Mucosa of rectum (tissue), 2 donors: ENCODE measurements around the gene PLCB4.

Experiments
- H3K27ac ChIP-seq, 2 donors: one replicate each; pipeline ENCODE4 v1.7.0; 2013; ENCODE audit warnings: inconsistent platforms in 2 of 2, low read depth in 2 of 2, low read length in 2 of 2
- H3K27me3 ChIP-seq, 2 donors: one replicate each; pipeline ENCODE4 v1.7.0; 2013; ENCODE audit warnings: low read length in 2 of 2; ENCODE audit not compliant: control insufficient read depth in 2 of 2, insufficient read depth in 2 of 2
- H3K36me3 ChIP-seq, 2 donors: one replicate each; pipeline ENCODE4 v1.7.0; 2013; ENCODE audit warnings: low read length in 2 of 2; ENCODE audit not compliant: control insufficient read depth in 2 of 2, insufficient read depth in 2 of 2
- H3K4me1 ChIP-seq, 2 donors: one replicate each; pipeline ENCODE4 v1.7.0; 2013; ENCODE audit warnings: low read length in 2 of 2, mild to moderate bottlenecking in 1 of 2; ENCODE audit not compliant: control insufficient read depth in 2 of 2, insufficient read depth in 2 of 2
- H3K4me3 ChIP-seq, 2 donors: one replicate each; pipeline ENCODE4 v1.7.0; 2013; ENCODE audit warnings: low read length in 2 of 2
- H3K9ac ChIP-seq, 2 donors: one replicate each; pipeline ENCODE4 v1.7.0; 2013; ENCODE audit warnings: low read length in 2 of 2, low read depth in 1 of 2, mild to moderate bottlenecking in 1 of 2
- H3K9me3 ChIP-seq, 2 donors: one replicate each; pipeline ENCODE4 v1.7.0; 2013; ENCODE audit warnings: low read length in 2 of 2; ENCODE audit not compliant: control insufficient read depth in 2 of 2
- donor health status: healthy.
- donor health status: Normal muscosa, but diverticular disease.

The PLCB4 gene

DNA sequence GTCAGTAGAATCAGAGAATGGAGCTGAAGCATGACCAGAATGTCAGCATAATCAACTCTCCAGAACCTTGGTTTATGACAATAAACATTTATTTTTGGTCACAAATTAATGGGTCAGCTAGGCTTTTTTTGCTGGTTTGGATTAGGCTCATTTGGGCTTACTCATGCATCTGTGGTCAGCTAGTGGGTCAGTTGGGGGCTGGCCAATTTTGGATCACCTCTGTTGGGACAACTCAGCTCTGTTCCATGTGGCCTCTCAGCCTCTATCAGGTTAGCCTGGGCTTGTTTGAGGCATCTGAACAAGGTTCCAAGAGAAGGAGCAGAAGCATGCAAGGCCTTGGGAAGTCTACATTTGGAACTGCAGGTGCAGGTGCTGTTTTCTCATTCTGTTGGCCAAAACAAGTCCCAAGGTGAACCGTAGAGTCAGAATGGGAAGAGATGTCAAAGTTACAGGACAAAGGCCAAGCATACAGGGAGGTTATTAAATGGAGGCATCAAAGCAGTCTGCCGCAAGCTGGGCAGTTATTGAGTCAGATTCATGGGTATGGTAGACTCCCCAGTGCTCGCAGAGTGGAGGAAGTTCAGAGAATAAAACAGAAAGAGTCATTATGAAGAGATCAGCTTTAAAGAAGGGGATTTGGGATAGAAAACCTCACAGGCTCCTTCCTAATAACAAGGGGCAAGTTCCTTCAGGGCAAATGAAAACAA, 173.0 kb downstream of the PLCB4 start:
- Histone ChIP-seq H3K27ac (peak overlapping the region; percentile 13 to 56), H3K9ac (no peak overlapping the region), H3K36me3 (no peaks in the 10 kb centered on the region), H3K4me3 (no peak overlapping the region), H3K9me3 (no peaks in the 10 kb centered on the region), H3K4me1 (peaks cover 8 to 21% of the 10 kb centered on the region in 2 donors), H3K27me3 (no peaks in the 10 kb centered on the region)

DNA sequence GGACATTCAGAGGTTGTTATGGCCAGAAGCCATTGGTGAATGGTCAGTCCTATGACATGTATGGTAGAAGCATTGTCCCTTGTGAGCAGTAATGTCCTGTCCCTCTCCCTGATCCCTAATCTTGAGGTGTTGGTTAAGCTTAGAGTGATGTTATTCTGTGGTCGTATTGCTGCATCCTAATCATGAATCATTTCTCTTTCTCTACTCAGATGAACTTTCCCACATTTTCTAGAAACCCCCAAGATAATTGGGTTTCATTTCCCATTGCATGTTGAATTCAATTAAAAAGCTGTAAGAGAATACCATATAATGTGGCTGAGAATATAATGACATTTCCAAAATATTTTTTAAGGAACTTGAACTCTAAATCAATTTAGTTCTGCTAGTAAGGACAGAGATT, 175.1 kb downstream of the PLCB4 start:
- Histone ChIP-seq H3K4me3 (no peak overlapping the region), H3K4me1 (peaks cover 8 to 21% of the 10 kb centered on the region in 2 donors), H3K27ac (no peak overlapping the region), H3K9me3 (no peaks in the 10 kb centered on the region), H3K27me3 (no peaks in the 10 kb centered on the region), H3K36me3 (no peaks in the 10 kb centered on the region), H3K9ac (no peak overlapping the region)

DNA sequence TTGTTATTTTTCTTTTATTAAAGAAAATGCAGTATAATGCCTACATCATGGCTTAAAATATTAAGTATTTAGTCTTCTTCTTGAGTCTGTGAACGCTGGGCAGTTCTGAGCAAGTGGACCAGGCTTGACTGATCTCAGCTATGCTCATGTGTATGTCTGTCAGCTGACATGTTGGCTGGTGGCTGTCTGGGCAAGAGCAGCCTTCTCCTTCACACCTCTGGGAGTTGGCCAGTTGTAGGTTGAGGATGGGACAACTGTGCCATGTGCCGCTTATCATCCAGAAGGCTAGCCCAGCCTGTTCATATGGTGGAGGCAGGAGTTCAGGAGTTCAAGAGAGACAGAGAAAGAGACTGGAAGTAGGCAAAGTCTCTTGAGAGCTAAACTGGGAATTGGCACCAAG, 175.9 kb downstream of the PLCB4 start:
- Histone ChIP-seq H3K9me3 (no peaks in the 10 kb centered on the region), H3K27me3 (no peaks in the 10 kb centered on the region), H3K27ac (no peak overlapping the region), H3K36me3 (no peaks in the 10 kb centered on the region), H3K4me3 (no peak overlapping the region), H3K4me1 (peaks cover 8 to 21% of the 10 kb centered on the region in 2 donors), H3K9ac (no peak overlapping the region)

DNA sequence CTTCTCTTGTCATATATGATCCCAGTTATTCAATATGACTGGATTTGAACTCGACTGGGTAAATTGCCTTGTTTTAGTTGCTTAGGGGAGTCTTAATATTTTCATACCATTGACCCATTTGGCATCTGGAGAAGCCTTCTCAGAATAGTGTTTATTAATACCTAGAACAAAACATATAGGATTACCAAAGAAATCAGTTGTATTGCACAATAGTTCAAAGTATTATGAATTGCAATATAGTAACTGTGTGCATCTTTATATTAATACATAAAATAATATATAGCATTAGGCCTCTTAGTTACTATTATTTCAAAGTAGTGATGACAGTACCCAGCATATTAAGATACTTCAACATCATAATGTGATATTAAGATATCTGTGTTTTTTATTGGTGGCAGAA, 177.8 kb downstream of the PLCB4 start:
- Histone ChIP-seq H3K36me3 (no peaks in the 10 kb centered on the region), H3K27ac (no peak overlapping the region), H3K9ac (no peak overlapping the region), H3K4me3 (no peak overlapping the region), H3K4me1 (peaks cover 5 to 8% of the 10 kb centered on the region in 2 donors), H3K27me3 (no peaks in the 10 kb centered on the region), H3K9me3 (no peaks in the 10 kb centered on the region)

DNA sequence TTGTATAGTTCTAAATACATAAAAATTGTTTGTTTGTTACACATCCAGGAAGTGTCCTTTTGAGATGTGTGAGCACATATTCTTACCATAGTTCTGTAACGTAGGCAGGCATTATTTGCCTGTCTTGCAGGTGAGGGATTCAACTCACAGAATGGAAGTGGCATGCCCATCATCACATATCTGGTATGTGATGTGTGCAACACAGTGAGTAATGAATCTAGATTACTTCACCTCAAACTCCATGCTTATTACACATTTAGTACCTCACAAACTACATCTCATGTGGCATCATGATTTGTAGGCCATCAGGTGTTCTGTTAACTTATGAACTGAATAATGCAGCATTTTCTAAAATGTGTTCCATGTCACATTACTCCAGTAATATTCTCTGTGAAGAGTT, 181.6 kb downstream of the PLCB4 start:
- Histone ChIP-seq H3K4me1 (no peaks in the 10 kb centered on the region), H3K27me3 (no peaks in the 10 kb centered on the region), H3K36me3 (no peaks in the 10 kb centered on the region), H3K9ac (no peak overlapping the region), H3K4me3 (no peak overlapping the region), H3K27ac (no peak overlapping the region), H3K9me3 (no peaks in the 10 kb centered on the region)

DNA sequence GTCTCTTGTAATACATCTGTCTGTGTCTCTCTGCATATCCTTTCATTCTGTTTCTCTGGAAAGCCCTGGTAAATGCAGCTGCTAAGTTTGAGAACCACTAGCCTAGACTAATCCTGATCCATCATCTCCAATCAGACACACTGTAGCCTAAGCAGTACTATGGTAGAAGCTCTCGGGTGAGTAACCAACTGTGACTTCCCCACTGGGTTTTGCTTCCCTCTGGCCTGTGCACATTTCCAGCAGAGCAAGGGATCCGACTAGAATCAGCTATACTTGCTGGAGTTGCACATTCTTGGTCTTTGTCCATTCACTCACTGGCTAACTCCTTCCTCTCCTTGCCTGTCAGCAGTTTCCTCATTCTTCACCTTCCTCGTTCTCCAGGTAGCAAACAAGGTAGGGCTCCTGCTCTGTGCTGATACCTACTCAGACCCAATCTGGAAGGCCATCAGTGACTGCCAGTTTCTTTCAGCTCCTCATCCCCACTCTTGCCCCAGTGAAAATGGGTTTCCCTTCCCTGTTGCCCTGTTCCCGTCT, 184.2 kb downstream of the PLCB4 start:
- no peak overlapping the region for H3K4me3 ChIP-seq
- no peak overlapping the region for H3K27ac ChIP-seq
- H3K27me3 ChIP-seq, result no peaks in the 10 kb centered on the region
- no peak overlapping the region for H3K9ac ChIP-seq
- H3K9me3 ChIP-seq, result no peaks in the 10 kb centered on the region
- H3K4me1 ChIP-seq, result no peaks in the 10 kb centered on the region
- no peaks in the 10 kb centered on the region for H3K36me3 ChIP-seq

DNA sequence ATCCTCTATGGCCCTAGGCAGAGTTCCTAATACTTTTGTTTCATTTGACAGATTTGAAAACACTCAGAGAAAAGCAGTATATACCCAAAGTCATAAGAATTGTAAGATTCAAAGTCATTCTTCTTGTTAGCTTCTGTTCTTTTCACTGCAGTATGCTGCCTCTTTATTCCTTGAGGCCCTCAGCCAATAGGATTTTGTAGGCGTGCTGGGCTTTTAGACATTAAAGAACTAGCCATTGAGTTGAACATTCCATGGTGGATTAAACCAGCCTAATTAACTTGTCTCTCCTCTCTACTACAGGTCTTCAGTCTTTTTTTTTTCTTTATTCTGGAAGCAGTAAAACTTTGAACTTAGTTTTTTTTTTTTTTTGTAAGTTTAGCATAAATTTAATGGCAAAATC, 186.3 kb downstream of the PLCB4 start:
- Histone ChIP-seq H3K36me3 (no peaks in the 10 kb centered on the region), H3K9ac (no peak overlapping the region), H3K27ac (no peak overlapping the region), H3K4me3 (no peak overlapping the region), H3K4me1 (no peaks in the 10 kb centered on the region), H3K27me3 (no peaks in the 10 kb centered on the region), H3K9me3 (no peaks in the 10 kb centered on the region)

DNA sequence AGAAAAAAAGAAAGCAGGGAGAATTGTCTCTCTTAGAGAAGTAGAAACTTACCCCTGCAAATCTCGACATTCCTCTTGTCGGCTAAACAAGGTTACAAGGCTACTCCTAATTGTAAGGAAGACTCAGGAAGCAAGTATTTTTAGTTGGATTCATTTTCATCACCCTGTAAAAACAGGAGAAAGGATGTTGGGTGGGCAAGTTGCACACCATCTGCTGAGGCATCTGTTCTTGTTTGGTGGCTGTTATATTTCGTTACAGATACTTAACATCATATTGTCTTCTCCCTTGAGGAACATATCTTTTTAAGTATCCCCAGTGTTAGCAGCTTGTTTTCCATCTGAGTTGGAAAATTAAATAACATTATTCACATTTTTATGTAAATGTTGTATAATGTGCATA, 187.5 kb downstream of the PLCB4 start:
- Histone ChIP-seq H3K4me1 (no peaks in the 10 kb centered on the region), H3K4me3 (no peak overlapping the region), H3K36me3 (no peaks in the 10 kb centered on the region), H3K9ac (no peak overlapping the region), H3K9me3 (no peaks in the 10 kb centered on the region), H3K27me3 (no peaks in the 10 kb centered on the region), H3K27ac (no peak overlapping the region)

DNA sequence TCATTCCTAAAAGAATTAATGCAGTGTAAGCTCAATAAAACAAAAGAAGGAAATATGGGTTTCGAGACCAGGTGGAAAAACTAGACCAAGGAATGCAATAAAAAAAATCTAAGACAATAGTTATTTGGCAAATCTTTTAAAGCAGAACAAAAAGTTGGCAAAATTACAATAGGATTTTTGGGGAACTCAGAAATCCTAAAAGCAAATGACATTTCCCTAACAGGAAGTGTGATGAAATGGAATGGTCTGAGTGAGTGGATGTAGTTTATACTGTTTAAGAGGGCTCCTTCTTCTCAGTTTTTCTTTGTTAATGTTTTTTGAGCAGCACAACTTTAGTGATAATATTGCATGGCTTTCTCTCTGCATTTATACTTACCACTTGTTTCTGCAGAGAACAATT, 190.0 kb downstream of the PLCB4 start:
- no peak overlapping the region for H3K9ac ChIP-seq
- H3K27ac ChIP-seq, result no peak overlapping the region
- H3K36me3 ChIP-seq, result no peaks in the 10 kb centered on the region
- H3K4me3 ChIP-seq, result no peak overlapping the region
- no peaks in the 10 kb centered on the region for H3K9me3 ChIP-seq
- no peaks in the 10 kb centered on the region for H3K4me1 ChIP-seq
- H3K27me3 ChIP-seq, result no peaks in the 10 kb centered on the region

DNA sequence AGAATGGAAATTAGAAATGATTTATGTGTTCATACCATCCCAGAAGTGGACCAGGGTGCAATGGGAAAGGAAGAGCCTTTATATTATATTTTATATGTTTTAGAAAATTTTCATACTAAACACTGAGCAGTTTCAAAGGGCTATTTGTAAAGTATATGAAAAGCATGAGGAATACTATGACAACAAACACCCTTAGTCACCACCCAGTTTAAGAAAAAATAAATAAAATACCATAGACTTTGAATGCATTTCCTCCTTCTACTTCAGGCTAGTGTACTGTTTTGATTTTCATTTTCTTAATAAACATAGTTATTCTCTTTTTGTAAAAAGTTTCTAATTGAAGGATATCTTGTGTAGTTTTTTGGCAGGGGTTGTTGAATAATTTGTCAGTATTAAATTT, 191.1 kb downstream of the PLCB4 start:
- Histone ChIP-seq H3K36me3 (no peaks in the 10 kb centered on the region), H3K4me3 (no peak overlapping the region), H3K4me1 (no peaks in the 10 kb centered on the region), H3K27me3 (no peaks in the 10 kb centered on the region), H3K27ac (no peak overlapping the region), H3K9ac (no peak overlapping the region), H3K9me3 (no peaks in the 10 kb centered on the region)
